ENCODE data around the gene EPHB4.

DNA sequence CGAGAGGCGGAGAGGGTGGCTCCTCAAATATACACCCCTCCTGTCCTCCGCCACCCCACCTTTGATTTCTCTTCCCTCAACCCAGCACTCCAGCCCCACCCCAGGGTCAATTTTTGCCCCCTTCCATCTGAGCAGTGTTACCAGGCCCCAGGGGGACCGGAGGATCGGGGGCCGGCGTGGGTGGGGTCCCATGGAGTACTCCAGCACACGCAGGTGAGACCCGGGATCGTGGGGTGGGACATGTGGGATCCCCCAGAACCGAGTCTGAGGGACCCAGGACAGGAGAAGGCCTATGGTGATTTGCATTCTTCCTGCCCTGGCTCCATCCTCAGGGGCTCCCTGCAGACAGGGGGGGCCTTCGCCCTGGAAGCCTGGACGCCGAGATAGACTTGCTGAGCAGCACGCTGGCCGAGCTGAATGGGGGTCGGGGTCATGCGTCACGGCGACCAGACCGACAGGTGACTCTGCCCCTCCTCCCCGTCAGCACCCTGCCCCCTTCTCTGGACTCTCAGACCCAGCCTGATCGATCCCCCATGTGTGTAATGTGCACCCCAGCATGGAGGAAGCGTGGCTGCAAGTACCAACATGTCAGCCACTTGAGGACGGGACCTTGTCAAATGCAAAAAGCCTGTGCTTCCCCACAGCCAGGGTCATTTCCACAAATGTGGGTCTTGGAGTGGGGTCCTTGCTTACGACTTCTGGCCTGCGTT, 40.6 kb upstream of the EPHB4 start:
- TF ChIP-seq, protein P1, sequence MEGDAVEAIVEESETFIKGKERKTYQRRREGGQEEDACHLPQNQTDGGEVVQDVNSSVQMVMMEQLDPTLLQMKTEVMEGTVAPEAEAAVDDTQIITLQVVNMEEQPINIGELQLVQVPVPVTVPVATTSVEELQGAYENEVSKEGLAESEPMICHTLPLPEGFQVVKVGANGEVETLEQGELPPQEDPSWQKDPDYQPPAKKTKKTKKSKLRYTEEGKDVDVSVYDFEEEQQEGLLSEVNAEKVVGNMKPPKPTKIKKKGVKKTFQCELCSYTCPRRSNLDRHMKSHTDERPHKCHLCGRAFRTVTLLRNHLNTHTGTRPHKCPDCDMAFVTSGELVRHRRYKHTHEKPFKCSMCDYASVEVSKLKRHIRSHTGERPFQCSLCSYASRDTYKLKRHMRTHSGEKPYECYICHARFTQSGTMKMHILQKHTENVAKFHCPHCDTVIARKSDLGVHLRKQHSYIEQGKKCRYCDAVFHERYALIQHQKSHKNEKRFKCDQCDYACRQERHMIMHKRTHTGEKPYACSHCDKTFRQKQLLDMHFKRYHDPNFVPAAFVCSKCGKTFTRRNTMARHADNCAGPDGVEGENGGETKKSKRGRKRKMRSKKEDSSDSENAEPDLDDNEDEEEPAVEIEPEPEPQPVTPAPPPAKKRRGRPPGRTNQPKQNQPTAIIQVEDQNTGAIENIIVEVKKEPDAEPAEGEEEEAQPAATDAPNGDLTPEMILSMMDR (IDR thresholded peaks at IDR 0.05) = no peak
- TF ChIP-seq, protein P2, sequence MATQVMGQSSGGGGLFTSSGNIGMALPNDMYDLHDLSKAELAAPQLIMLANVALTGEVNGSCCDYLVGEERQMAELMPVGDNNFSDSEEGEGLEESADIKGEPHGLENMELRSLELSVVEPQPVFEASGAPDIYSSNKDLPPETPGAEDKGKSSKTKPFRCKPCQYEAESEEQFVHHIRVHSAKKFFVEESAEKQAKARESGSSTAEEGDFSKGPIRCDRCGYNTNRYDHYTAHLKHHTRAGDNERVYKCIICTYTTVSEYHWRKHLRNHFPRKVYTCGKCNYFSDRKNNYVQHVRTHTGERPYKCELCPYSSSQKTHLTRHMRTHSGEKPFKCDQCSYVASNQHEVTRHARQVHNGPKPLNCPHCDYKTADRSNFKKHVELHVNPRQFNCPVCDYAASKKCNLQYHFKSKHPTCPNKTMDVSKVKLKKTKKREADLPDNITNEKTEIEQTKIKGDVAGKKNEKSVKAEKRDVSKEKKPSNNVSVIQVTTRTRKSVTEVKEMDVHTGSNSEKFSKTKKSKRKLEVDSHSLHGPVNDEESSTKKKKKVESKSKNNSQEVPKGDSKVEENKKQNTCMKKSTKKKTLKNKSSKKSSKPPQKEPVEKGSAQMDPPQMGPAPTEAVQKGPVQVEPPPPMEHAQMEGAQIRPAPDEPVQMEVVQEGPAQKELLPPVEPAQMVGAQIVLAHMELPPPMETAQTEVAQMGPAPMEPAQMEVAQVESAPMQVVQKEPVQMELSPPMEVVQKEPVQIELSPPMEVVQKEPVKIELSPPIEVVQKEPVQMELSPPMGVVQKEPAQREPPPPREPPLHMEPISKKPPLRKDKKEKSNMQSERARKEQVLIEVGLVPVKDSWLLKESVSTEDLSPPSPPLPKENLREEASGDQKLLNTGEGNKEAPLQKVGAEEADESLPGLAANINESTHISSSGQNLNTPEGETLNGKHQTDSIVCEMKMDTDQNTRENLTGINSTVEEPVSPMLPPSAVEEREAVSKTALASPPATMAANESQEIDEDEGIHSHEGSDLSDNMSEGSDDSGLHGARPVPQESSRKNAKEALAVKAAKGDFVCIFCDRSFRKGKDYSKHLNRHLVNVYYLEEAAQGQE (IDR thresholded peaks at IDR 0.05; ENCODE audit: insufficient read depth in 1 of 2, low read depth in 2 of 2, low read length in 1 of 2) = no peak

Data from Panc1 (cell line).